Stomach (tissue), 4 donors: ENCODE data around the gene HMGN4.
"Not testable (repeated sequence)": the region's sequence is repeated elsewhere in the genome, so short reads cannot be mapped to it uniquely, and the experiment has no call there.

Experiments used
- POLR2A ChIP-seq, 4 donors: fragments of 450-650 bp; IDR thresholded peaks; one replicate each; pipeline ENCODE4 v1.6.1; 2016; ENCODE audit warnings: antibody characterized with exemption in 4 of 4, control low read depth in 2 of 4, mild to moderate bottlenecking in 1 of 4, moderate library complexity in 1 of 4
- POLR2AphosphoS5 ChIP-seq, 3 donors: sonication (generic); formaldehyde crosslinking; IDR thresholded peaks; one replicate each; pipeline ENCODE4 v1.6.1; 2016; ENCODE audit warnings: antibody characterized with exemption in 3 of 3
- TF ChIP-seq, protein P1 (sequence below), 7 experiments: fragments of 450-650 bp in 4 of 7; fragments of 200-600 bp in 3 of 7; sonication (generic) in 3 of 7; IDR thresholded peaks; one replicate each; pipeline ENCODE4 v1.5.1; 2016 to 2019; ENCODE audit warnings: antibody characterized with exemption in 7 of 7, control low read depth in 2 of 7, mild to moderate bottlenecking in 1 of 7

DNA sequence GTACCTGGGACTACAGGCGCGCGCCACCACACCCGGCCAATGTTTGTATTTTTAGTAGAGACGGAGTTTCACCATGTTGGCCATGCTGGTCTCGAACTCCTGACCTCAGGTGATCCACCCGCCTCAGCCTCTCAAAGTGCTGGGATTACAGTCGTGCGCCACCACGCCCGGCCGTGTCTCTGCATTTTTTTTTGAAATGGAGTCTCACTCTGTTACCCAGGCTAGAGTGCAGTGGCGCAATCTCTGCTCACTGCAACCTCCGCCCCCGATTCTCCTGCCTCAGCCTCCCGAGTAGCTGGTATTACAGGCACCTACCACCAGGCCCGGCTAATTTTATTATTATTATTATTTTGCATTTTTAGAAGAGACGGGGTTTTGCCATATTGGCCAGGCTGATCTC is 9.2 kb downstream of the HMGN4 start:
- TF ChIP-seq, protein P1, sequence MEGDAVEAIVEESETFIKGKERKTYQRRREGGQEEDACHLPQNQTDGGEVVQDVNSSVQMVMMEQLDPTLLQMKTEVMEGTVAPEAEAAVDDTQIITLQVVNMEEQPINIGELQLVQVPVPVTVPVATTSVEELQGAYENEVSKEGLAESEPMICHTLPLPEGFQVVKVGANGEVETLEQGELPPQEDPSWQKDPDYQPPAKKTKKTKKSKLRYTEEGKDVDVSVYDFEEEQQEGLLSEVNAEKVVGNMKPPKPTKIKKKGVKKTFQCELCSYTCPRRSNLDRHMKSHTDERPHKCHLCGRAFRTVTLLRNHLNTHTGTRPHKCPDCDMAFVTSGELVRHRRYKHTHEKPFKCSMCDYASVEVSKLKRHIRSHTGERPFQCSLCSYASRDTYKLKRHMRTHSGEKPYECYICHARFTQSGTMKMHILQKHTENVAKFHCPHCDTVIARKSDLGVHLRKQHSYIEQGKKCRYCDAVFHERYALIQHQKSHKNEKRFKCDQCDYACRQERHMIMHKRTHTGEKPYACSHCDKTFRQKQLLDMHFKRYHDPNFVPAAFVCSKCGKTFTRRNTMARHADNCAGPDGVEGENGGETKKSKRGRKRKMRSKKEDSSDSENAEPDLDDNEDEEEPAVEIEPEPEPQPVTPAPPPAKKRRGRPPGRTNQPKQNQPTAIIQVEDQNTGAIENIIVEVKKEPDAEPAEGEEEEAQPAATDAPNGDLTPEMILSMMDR (IDR thresholded peaks at IDR 0.05) = not testable (repeated sequence)
- not testable (repeated sequence) for TF ChIP-seq POLR2AphosphoS5, POLR2A (IDR thresholded peaks at IDR 0.05)
